PC-9 (cell line): ENCODE results near the gene C3.

Experiments
- EZH2 ChIP-seq: fragments of 200-600 bp; sonication (generic); IDR thresholded peaks from 2 replicates; pipeline ENCODE4 v1.8.0; 2017; ENCODE audit warnings: antibody characterized with exemption, low read depth
- TF ChIP-seq, protein P1 (sequence below): fragments of 200-600 bp; sonication (generic); conservative IDR thresholded peaks from 2 replicates; pipeline ENCODE4 v1.6.1; 2017; ENCODE audit warnings: mixed run types, antibody characterized with exemption, mild to moderate bottlenecking, moderate library complexity

- TF ChIP-seq, protein P1, sequence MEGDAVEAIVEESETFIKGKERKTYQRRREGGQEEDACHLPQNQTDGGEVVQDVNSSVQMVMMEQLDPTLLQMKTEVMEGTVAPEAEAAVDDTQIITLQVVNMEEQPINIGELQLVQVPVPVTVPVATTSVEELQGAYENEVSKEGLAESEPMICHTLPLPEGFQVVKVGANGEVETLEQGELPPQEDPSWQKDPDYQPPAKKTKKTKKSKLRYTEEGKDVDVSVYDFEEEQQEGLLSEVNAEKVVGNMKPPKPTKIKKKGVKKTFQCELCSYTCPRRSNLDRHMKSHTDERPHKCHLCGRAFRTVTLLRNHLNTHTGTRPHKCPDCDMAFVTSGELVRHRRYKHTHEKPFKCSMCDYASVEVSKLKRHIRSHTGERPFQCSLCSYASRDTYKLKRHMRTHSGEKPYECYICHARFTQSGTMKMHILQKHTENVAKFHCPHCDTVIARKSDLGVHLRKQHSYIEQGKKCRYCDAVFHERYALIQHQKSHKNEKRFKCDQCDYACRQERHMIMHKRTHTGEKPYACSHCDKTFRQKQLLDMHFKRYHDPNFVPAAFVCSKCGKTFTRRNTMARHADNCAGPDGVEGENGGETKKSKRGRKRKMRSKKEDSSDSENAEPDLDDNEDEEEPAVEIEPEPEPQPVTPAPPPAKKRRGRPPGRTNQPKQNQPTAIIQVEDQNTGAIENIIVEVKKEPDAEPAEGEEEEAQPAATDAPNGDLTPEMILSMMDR = no peak
- no peak for TF ChIP-seq EZH2
Observed at GRCh38 chr19:6648141-6648715, 72.2 kb downstream of the C3 start.
